ENCODE data around the gene SPATS2L.

- TF ChIP-seq POLR2A (IDR thresholded peaks at IDR 0.05) (no peak), POLR2AphosphoS5 (IDR thresholded peaks at IDR 0.05) (no peak)
- TF ChIP-seq, protein P1, sequence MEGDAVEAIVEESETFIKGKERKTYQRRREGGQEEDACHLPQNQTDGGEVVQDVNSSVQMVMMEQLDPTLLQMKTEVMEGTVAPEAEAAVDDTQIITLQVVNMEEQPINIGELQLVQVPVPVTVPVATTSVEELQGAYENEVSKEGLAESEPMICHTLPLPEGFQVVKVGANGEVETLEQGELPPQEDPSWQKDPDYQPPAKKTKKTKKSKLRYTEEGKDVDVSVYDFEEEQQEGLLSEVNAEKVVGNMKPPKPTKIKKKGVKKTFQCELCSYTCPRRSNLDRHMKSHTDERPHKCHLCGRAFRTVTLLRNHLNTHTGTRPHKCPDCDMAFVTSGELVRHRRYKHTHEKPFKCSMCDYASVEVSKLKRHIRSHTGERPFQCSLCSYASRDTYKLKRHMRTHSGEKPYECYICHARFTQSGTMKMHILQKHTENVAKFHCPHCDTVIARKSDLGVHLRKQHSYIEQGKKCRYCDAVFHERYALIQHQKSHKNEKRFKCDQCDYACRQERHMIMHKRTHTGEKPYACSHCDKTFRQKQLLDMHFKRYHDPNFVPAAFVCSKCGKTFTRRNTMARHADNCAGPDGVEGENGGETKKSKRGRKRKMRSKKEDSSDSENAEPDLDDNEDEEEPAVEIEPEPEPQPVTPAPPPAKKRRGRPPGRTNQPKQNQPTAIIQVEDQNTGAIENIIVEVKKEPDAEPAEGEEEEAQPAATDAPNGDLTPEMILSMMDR (IDR thresholded peaks at IDR 0.05), result no peak
These were observed 195.7 kb downstream of the SPATS2L start for GRCh38 chr2:200502196-200502595.
